ENCODE data around the gene MED17. TPM values are rescaled to one million over a fixed set of nuclear protein-coding genes. Genes with fewer than 3 reads are reported as not detected.

The MED17 gene
- total and polyA plus RNA-seq, 2 of the 13 experiments (the other 11 are each of a cell fraction or from before 2014, with no cell fraction given) = 23.1 to 37.0 TPM

GRCh38 chr11:93751001-93751400 is 33.1 kb upstream of the MED17 start (continued):
- TF ChIP-seq, protein P1, sequence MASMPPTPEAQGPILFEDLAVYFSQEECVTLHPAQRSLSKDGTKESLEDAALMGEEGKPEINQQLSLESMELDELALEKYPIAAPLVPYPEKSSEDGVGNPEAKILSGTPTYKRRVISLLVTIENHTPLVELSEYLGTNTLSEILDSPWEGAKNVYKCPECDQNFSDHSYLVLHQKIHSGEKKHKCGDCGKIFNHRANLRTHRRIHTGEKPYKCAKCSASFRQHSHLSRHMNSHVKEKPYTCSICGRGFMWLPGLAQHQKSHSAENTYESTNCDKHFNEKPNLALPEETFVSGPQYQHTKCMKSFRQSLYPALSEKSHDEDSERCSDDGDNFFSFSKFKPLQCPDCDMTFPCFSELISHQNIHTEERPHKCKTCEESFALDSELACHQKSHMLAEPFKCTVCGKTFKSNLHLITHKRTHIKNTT (CRISPR knock-in tag; IDR thresholded peaks at IDR 0.05) = no peak
- TF ChIP-seq SMAD1 (CRISPR knock-in tag; IDR thresholded peaks at IDR 0.05; ENCODE audit: borderline replicate concordance, low read depth) (no peak), ZNF891 (CRISPR knock-in tag; IDR thresholded peaks at IDR 0.05) (no peak), ZNF747 (CRISPR knock-in tag; IDR thresholded peaks at IDR 0.05; ENCODE audit: borderline replicate concordance) (no peak), ZNF225 (CRISPR knock-in tag; IDR thresholded peaks at IDR 0.05) (no peak), PBX2 (CRISPR knock-in tag; IDR thresholded peaks at IDR 0.05) (no peak), NR2F6 (IDR thresholded peaks at IDR 0.05) (no peak), NR2F6 (CRISPR knock-in tag; IDR thresholded peaks at IDR 0.05) (no peak), ETS1 (CRISPR knock-in tag; IDR thresholded peaks at IDR 0.05) (no peak), IRX3 (CRISPR knock-in tag; IDR thresholded peaks at IDR 0.05; ENCODE audit: borderline replicate concordance, low read depth) (no peak), RERE (CRISPR knock-in tag; IDR thresholded peaks at IDR 0.05; ENCODE audit: low read depth) (no peak)
- TF ChIP-seq, protein P2, sequence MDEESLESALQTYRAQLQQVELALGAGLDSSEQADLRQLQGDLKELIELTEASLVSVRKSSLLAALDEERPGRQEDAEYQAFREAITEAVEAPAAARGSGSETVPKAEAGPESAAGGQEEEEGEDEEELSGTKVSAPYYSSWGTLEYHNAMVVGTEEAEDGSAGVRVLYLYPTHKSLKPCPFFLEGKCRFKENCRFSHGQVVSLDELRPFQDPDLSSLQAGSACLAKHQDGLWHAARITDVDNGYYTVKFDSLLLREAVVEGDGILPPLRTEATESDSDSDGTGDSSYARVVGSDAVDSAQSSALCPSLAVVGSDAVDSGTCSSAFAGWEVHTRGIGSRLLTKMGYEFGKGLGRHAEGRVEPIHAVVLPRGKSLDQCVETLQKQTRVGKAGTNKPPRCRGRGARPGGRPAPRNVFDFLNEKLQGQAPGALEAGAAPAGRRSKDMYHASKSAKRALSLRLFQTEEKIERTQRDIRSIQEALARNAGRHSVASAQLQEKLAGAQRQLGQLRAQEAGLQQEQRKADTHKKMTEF (CRISPR knock-in tag; IDR thresholded peaks at IDR 0.05) = no peak
- TF ChIP-seq, protein P3, sequence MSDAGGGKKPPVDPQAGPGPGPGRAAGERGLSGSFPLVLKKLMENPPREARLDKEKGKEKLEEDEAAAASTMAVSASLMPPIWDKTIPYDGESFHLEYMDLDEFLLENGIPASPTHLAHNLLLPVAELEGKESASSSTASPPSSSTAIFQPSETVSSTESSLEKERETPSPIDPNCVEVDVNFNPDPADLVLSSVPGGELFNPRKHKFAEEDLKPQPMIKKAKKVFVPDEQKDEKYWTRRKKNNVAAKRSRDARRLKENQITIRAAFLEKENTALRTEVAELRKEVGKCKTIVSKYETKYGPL (CRISPR knock-in tag; IDR thresholded peaks at IDR 0.05) = no peak
- TF ChIP-seq, protein P4, sequence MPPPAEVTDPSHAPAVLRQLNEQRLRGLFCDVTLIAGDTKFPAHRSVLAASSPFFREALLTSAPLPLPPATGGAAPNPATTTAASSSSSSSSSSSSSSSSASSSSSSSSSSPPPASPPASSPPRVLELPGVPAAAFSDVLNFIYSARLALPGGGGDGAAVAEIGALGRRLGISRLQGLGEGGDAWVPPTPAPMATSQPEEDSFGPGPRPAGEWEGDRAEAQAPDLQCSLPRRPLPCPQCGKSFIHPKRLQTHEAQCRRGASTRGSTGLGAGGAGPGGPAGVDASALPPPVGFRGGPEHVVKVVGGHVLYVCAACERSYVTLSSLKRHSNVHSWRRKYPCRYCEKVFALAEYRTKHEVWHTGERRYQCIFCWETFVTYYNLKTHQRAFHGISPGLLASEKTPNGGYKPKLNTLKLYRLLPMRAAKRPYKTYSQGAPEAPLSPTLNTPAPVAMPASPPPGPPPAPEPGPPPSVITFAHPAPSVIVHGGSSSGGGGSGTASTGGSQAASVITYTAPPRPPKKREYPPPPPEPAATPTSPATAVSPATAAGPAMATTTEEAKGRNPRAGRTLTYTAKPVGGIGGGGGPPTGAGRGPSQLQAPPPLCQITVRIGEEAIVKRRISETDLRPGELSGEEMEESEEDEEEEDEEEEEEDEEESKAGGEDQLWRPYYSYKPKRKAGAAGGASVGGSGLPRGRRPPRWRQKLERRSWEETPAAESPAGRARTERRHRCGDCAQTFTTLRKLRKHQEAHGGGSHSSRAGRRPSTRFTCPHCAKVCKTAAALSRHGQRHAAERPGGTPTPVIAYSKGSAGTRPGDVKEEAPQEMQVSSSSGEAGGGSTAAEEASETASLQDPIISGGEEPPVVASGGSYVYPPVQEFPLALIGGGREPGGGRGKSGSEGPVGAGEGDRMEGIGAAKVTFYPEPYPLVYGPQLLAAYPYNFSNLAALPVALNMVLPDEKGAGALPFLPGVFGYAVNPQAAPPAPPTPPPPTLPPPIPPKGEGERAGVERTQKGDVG (CRISPR knock-in tag; IDR thresholded peaks at IDR 0.05; ENCODE audit: borderline replicate concordance) = no peak

Data from HepG2 (cell line).